ENCODE measurements around the gene MIA2. TPM values are rescaled to one million over a fixed set of nuclear protein-coding genes. Genes with fewer than 3 reads are reported as not detected.
"Not testable (repeated sequence)": the region's sequence is repeated elsewhere in the genome, so short reads cannot be mapped to it uniquely, and the experiment has no call there.

MIA2 gene
- total RNA-seq, 1 donor from 2014 or later: 24.7 TPM

DNA sequence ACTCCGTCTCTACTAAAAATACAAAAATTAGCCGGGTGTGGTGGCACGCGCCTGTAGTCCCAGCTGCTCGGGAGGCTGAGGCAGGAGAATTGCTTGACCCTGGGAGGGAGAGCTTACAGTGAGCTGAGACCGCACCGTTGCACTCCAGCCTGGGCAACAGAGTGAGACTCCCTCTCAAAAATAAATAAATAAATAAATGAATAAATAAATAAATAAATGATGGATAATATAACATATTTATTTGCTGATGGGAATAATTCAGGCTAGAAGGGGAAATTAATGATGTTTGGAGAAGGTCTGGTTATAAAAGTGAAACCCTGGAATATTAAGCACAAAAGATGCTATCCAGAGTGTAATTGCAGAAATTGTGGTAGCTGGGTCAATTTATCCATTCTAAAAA is 107.4 kb downstream of the MIA2 start:
- DNase-seq: not testable (repeated sequence)

- DNase-seq: no peak
Observed at GRCh38 chr14:39342768-39343167, 109.1 kb downstream of the MIA2 start.

DNA sequence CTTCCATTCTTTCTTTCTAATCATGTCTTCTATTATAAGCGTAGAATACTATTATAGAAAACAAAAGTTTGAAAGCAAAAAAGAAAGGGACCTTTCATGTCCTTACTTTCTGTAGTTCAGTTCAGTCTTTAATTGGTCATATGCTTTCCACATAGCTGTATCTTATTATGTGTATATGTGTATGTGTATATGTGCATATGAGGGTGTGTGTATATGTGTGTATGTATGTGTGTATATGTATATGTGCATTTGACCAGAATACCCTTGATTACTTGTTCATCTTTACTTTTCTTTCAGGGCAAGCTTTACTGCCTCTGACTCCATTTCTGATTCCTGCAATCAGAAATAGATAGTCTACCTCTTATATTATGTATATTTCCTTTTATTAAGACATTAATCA is 109.9 kb downstream of the MIA2 start:
- no peak for DNase-seq

DNA sequence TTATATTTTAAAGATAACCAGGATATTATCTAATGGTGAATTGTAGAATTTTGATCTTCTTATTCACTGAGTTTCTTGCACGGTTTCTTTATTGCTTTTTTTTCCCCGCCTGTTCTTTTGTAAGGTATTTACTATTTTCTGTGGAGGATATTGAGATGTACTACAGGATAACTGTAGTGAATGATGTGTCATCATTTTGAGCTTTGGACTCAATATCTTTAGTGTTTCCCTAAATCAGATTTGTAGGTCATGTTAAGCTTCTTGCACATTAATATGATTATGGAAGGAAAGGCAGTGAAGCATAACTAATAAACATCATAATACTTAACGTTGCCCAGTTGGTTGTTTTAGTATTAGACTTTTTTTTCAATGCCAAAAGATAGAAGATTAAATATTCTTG is 117.2 kb downstream of the MIA2 start:
- DNase-seq: no peak

GRCh38 chr14:39351708-39352107 is 118.0 kb downstream of the MIA2 start:
- no peak for DNase-seq

DNA sequence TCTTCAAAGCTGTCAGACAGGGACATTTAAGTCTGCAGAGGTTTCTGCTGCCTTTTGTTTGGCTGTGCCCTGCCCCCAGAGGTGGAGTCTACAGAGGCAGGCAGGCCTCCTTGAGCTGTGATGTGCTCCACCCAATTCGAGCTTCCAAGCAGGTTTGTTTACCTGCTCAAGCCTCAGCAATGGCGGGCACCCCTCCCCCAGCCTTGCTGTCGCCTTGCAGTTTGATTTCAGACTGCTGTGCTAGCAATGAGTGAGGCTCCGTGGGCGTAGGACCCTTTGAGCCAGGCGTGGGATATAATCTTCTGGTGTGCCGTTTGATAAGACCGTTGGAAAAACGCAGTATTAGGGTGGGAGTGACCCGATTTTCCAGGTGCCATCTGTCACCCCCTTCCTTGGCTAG is 125.4 kb downstream of the MIA2 start:
- DNase-seq: not testable (repeated sequence)

DNA sequence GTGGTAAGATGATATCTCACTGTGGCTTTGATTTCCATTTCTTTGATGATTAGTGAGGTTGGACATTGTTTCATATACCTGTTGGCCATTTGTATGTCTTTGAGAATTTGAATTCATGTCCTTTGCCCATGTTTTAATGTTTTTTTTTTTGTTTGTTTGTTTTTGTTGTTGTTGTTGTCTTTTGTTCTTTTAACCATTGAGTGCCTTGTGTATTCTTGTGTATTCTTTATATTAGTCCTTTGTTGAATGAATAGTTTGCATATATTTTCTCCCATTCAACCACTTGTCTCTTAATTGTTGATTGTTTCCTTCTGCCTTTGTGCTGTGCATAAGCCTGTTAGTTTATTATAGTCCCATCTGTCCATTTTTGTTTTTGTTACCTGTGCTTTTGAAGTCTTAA is 126.6 kb downstream of the MIA2 start:
- DNase-seq: no peak

DNA sequence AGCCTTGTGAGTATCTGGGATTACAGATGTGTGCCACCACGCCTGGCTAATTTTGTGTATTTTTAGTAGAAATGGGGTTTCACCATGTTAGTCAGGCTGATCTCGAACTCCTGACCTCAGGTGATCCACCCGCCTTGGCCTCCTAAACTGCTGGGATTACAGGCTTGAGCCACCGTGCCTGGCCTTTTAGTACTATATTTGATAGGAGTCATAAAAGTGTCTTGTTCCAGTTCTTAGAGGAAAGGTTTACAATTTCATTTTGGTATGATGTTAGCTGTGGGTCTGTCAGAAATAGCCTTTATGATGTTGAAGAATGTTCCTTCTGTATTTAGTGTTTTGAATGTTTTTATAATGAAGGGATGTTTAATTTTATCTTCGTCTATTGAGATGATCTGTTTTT is 127.8 kb downstream of the MIA2 start:
- DNase-seq: not testable (repeated sequence)

DNA sequence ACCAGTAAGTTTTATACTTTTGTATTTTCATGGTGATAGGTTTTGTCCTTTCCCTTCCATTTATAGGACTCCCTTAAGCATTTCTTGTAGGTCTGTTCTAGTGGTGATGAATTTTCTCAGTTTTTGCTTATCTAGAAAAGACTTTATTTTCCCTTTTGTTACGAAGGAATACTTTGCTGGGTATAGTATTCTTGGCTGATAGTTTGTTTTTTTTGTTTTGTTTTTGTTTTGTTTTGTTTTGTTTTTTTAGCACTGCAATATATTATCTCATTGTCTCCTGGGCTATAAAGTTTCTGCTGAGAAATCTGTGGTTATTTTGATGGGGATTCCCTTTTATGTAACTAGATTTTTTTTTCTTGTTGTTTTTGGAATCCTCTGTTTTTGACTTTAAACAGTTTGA is 130.8 kb downstream of the MIA2 start:
- DNase-seq: no peak

DNA sequence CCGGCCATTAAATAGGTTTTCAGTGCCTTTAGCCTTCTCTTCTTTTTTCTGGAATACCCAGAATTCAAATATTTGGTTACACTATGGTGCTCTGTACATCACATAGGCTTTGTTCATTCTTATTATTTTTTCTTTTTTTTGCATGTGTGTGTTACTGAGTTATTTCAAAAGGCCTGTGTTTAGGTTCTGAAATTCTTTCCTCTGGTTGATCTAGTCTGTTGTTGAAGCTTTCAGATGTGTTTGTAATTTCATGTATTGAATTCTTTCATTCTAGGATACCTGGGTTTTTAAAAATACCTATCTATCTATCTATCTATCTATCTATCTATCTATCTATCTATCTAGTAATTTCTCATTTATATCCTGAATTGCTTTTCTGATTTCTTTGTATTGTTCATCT is 131.6 kb downstream of the MIA2 start:
- DNase-seq: no peak

DNA sequence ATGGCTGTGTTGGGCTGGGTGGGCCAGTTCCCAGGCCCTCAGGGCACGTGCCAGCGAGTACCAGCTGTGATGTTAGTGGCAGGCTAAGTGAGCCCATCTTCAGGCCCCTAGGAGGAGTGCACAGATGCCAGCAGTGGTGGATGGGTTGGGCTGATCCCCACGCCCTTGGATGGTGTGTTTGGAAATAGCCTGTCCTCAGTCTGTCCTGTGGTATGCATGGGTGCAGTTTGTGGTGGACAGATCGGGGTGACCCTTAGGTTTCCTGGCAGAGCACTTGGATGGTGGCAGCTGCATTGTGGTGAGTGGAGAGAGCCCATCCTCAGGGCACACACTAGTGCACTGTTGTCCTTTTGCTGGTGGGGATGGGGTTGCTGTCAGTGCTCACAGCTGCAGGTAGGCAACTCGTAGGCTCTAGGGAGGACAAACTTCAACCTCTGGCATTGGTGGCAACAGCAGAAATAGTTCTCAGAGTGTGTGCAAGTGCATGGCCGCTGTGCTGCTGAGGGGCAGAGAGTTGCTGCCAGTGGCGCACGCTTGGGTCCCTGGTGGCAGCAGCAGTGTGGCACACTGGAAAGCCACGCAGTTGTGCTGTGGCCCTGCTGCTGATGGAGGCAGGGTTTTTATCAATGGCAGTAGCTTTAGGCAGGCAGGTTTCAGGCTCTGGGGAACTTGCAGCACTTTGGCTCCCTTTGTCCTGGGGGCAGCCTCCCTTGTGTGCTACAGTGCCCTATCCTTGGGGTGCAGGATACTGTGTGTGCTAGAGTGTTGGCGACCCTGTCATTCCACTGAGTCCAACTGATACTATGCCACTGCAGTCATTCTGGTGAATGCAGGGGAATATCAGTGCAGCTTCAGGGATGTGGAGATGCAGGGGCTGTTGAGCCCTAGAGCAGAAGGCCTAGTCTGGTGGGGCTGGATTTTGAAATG is 133.0 kb downstream of the MIA2 start:
- no peak for DNase-seq

- no peak for DNase-seq
Observed at GRCh38 chr14:39367387-39367751, 133.7 kb downstream of the MIA2 start.

DNA sequence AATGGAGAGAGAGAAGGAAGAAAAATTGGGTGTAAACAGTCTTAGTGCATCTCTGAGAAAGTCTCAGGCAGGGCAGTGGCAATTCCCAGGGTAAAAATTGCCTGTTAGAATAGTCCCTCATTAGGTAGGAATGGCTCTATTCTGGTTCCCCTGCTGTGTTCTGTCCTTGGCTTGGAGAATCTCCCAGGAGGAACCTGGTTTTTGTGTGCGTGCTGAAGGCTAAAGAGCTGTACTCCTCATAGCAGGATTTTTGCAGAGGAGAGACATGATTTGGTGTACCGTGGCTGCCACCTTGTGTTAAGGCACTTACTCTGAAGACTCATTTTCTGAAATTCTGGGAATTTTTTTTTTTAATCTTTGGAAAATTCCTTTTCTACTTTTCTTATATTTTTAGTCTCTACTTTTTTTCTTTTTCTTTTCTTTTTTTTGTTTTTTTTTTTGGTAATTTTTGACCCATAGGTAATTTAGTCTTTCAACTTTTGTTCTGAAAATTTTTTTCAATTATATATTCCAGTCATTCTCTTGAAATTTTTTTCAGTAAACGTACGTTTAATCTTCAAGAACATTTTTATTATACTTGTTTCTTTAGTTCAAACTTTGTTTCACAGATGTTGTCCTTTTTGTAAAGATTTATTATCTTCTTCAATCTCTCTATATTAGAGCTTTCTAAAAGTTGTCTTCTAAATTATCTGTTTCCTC is 134.7 kb downstream of the MIA2 start:
- DNase-seq: peak; percentile 82

DNA sequence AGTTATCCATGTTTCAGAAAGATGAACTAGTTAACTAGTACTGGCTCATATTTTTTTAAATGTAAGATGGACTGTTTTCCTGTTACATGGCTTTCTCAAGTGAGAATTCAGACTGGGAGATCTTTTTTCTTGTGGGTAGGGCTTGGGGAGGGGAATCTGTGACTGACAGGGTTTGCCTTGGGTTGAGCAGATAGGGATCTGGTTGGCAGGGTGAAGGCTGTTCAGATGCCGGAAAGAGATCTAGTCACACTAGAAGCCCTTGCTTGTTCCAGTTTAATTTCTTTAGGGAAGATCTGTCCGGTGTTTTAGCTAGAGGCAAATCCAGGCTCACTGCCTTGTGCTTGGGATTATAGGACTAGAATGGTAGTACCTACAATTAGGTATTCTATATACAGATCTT is 135.3 kb downstream of the MIA2 start:
- no peak for DNase-seq

- DNase-seq: no peak
Observed at GRCh38 chr14:39370415-39370814, 136.7 kb downstream of the MIA2 start.

DNA sequence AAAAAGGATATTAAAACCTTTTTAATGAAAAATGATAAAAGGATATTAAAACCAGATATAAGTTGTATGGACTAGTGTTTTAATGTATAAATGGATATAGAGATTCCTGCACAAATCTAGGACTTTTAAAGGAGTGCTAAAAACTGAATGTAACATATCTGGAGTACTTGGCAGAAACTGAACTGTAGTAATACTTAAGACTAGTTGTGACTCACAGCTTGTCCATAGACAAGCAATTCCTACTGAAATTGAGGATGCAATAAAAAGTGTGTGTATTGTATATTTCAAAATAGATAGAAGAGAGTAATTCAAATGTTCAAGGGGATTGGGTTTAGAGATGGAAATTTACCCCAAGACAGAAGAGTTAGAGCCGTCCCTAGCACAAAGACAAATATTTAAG is 138.9 kb downstream of the MIA2 start:
- DNase-seq: no peak

DNA sequence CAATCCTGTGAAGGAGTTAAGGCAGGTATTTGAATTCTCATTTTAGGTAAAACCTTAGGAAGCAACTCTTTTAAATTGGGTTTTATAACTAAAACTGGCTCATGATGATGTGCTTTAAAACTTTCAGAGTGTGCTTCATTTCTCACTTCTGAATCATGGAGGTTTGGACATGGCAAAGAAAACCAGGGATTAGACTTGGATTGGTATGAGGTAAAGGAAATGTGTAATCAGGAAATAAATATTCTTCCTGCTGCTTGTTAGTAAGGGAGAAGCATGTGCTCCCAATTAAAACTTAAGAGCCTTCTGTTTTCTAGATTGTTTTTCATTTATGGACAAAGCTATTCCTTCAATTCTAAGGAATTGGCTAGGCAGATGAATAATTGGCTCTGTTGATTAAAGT is 141.1 kb downstream of the MIA2 start:
- peak; percentile 76 for DNase-seq

- peak; percentile 58 for DNase-seq
Observed at GRCh38 chr14:39376667-39377403, 143.1 kb downstream of the MIA2 start.

- no peak for DNase-seq
Observed at GRCh38 chr14:39381366-39381765, 147.7 kb downstream of the MIA2 start.

- no peak for DNase-seq
Observed at GRCh38 chr14:39382463-39382862, 148.7 kb downstream of the MIA2 start.

DNA sequence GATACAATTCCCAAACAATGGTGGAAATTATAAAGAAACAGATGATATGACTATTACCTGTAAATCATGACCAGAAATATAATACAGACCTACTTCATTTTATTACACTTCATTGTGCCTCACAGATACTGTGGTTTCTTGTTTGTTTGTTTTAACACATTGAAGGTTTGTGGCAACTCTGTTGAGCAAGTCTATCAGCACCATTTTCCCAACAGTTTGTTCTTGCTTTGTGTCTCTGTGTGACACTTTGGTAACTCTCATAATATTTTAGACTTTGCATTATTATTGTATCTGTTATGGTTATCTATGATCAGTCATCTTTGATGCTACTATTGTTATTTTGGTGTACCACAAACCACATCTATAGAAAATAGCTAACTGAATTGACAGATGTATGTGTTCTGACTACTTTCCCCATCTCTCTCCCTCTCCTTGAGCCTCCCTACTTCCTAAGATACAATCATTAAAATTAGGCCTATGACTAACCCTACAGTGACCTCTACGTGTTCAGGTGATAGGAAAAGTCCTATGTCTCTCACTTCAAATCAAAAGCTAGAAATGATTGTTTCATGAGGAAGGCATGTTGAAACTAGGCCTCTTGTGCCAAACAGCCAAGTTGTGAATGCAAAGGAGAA is 149.4 kb downstream of the MIA2 start:
- no peak for DNase-seq

GRCh38 chr14:39383741-39384140 is 150.0 kb downstream of the MIA2 start:
- DNase-seq: no peak

DNA sequence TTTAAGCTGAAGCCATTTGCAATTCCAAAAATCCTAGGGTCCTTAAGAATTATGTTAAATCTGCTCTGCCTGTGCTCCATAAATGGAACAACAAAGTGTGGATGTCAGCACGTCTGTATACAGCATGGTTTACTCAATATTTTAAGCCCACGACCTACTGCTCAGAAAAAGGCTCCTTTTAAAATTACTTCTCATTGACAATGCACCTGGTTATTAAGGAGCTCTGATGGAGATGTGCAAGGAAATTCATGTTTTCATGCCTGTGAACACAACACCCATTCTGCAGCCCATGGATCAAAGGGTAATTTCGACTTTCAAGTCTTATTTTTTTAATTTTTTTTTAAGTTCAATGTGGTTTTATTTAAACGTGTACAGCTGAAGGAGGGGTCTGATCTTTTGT is 150.5 kb downstream of the MIA2 start:
- DNase-seq: no peak

All from dermis blood vessel endothelial cell (primary cell).